Measurements from ENCODE around the gene TPI1. TPM values are rescaled to one million over a fixed set of nuclear protein-coding genes. Genes with fewer than 3 reads are reported as not detected.
A peak's percentile ranks its signal among the peaks of the same experiment; 100 is the strongest.

Gene TPI1
- total and polyA plus RNA-seq, 5 experiments from 2014 or later: 159 to 497 (median 372) TPM

- no peak for ATAC-seq
- Mint-ChIP-seq H3K27me3 (peaks cover 15 to 80% (median 52%) of the 10 kb centered on the region in 5 donors), H3K36me3 (no peaks in the 10 kb centered on the region), H3K9me3 (no peaks in the 10 kb centered on the region), H3K4me3 (peak overlapping the region in 2 of 10 donors; percentile 12 to 34), H3K4me1 (peaks cover 19 to 51% (median 29%) of the 10 kb centered on the region in 4 donors), H3K27ac (peak overlapping the region in 2 of 10 donors; percentile 37 to 65)
- peak in 1 of 10 donors; percentile 60 for DNase-seq
- POLR2A ChIA-PET: no interaction called here
Measured at GRCh38 chr12:6824085-6824775, 43.1 kb upstream of the TPI1 start.

- ATAC-seq (no peak), DNase-seq (peak in 1 of 10 donors; percentile 49)
- Mint-ChIP-seq H3K27me3 (peaks cover 15 to 80% (median 53%) of the 10 kb centered on the region in 5 donors), H3K9me3 (no peaks in the 10 kb centered on the region), H3K36me3 (no peaks in the 10 kb centered on the region), H3K27ac (peak overlapping the region in 2 of 10 donors; percentile 14 to 74), H3K4me1 (peaks cover 19 to 55% (median 31%) of the 10 kb centered on the region in 4 donors), H3K4me3 (no peak overlapping the region)
- POLR2A ChIA-PET: interaction anchor here (1.3 kb wide), 1 partner anchor 71 kb away, joined by 3 read pairs; no protein-coding TSS in a partner anchor
Measured at GRCh38 chr12:6824901-6825381, 42.4 kb upstream of the TPI1 start.

GRCh38 chr12:6825398-6826124, 41.8 kb upstream of the TPI1 start:
- DNase-seq (peak; percentile 59 to 85 (median 76)), ATAC-seq (peak; percentile 45 to 50)
- peaks cover 15 to 78% (median 53%) of the 10 kb centered on the region in 5 donors for H3K27me3 Mint-ChIP-seq
- H3K4me1 Mint-ChIP-seq: peaks cover 19 to 54% (median 30%) of the 10 kb centered on the region in 4 donors
- H3K36me3 Mint-ChIP-seq: no peaks in the 10 kb centered on the region
- no peaks in the 10 kb centered on the region for H3K9me3 Mint-ChIP-seq
- H3K27ac Mint-ChIP-seq: peak overlapping the region in 1 of 10 donors; percentile 74
- POLR2A ChIA-PET: interaction anchor here (0.6 to 1.3 kb wide), 2 partner anchors 17 to 71 kb away, joined by 3 to 6 read pairs; no protein-coding TSS in a partner anchor
- peak overlapping the region in 2 of 10 donors; percentile 10 to 17 for H3K4me3 Mint-ChIP-seq

DNA sequence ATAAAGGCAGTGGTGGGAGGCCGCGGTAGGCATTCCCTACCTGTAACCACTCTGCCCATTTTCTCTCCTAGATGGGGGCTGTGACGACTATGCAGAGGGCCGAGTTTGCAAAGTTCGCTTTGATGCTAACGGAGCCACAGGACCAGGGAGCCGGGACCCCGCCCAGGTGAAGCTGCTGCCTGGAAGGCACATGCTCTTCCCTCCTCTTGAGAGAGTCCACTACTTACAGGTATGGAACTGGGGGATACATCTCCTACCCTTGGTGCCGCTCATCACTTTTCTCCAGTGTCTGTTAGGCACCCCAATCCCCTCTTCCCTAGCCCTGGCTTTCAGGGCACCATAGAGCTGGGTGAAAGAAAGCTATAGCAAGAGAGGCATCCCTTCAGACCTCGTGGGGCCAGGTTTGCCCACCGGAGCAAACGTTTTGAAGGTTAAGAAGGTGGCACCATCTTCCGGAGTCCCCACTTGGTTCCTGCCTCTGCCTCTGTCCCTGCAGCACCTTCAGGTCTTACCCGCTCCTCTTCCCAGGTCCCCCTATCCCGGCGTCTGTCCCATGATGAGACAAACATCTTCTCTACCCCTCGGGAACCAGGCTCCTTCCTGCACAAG, 41.1 kb upstream of the TPI1 start:
- POLR2A ChIA-PET: interaction anchor here (0.5 to 1.3 kb wide), 4 partner anchors 18 to 108 kb away, joined by 3 to 6 read pairs (median 4); partner anchors contain the start of gene MLF2
- Mint-ChIP-seq H3K27ac (peak overlapping the region in 1 of 10 donors; percentile 6), H3K4me3 (peak overlapping the region in 3 of 10 donors; percentile 0 to 31 (median 19)), H3K4me1 (peaks cover 19 to 47% (median 24%) of the 10 kb centered on the region in 4 donors), H3K36me3 (peaks cover 0 to 4% (median 0%) of the 10 kb centered on the region in 3 donors), H3K9me3 (no peaks in the 10 kb centered on the region), H3K27me3 (peaks cover 15 to 72% (median 53%) of the 10 kb centered on the region in 5 donors)
- no peak for ATAC-seq
- DNase-seq: peak in 1 of 10 donors; percentile 59

DNA sequence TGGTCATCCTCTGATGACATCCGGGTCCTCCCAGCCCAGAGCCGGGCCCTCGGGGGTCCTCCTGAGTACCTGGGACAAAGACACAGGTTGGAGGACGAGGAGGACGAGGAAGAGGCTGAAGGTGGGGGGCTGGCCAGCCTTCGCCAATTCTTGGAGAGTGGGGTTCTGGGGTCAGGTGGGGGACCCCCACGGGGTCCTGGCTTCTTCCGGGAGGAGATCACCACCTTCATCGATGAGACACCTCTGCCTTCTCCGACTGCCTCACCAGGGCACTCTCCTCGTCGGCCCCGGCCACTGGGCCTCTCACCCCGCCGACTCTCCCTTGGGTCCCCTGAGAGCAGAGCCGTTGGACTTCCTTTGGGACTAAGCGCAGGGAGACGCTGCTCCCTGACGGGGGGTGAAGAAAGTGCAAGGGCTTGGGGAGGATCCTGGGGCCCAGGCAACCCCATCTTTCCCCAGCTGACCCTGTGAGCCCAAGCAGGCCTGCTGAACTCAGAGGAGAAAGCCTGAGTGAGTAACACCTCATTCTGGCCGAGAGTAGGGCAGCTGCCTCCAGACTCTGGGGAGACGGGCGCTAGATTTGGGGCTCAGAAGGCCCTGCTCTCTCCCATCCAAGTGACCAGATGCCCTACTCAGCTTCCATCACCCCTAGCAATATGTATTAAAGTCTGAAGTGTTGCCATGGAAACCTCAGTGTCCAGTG, 40.4 kb upstream of the TPI1 start:
- ATAC-seq (no peak), DNase-seq (peak in 1 of 10 donors; percentile 64)
- H3K4me1 Mint-ChIP-seq: peaks cover 17 to 42% (median 22%) of the 10 kb centered on the region in 4 donors
- peak overlapping the region in 6 of 10 donors; percentile 6 to 89 (median 46) for H3K27ac Mint-ChIP-seq
- no peaks in the 10 kb centered on the region for H3K9me3 Mint-ChIP-seq
- POLR2A ChIA-PET: interaction anchor here (0.5 to 4.1 kb wide), 4 partner anchors 18 to 109 kb away, joined by 4 to 21 read pairs (median 5); partner anchors contain the start of genes CDCA3, MLF2 and USP5
- H3K27me3 Mint-ChIP-seq: peaks cover 15 to 66% (median 52%) of the 10 kb centered on the region in 5 donors
- peak overlapping the region; percentile 25 to 92 (median 68) for H3K4me3 Mint-ChIP-seq
- H3K36me3 Mint-ChIP-seq: peaks cover 0 to 4% (median 0%) of the 10 kb centered on the region in 3 donors

DNA sequence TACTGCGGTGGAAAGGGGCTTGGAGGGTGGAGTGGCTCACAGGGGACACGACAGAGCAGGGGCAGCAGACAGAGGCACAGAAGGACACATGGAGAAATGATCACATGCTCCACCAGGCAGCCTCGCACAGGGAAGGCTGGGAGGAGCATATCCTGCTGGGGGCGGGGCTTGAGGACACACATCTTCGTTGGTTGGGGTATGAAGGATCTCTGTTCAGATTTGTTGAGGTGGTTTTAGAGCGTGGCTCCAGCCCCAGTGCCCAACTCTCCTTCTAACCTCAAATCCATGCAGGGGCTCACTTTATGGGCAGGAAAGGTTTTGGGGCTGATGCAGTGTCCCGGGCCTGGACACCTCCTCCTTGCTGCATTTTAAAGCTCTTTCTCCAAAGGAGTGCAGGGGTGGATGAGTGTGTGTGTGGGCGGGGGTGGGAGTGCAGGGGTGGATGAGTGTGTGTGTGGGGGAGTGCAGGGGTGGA, 39.9 kb upstream of the TPI1 start:
- Mint-ChIP-seq H3K9me3 (no peaks in the 10 kb centered on the region), H3K27me3 (peaks cover 15 to 60% (median 46%) of the 10 kb centered on the region in 5 donors), H3K4me1 (peaks cover 15 to 36% (median 19%) of the 10 kb centered on the region in 4 donors), H3K36me3 (peaks cover 0 to 4% (median 0%) of the 10 kb centered on the region in 3 donors), H3K27ac (peak overlapping the region in 6 of 10 donors; percentile 6 to 89 (median 46)), H3K4me3 (peak overlapping the region; percentile 25 to 92 (median 68))
- POLR2A ChIA-PET: interaction anchor here (1.0 to 4.1 kb wide), 4 partner anchors 19 to 103 kb away, joined by 4 to 21 read pairs (median 6); partner anchors contain the start of genes CDCA3, COPS7A, MLF2 and USP5
- no peak for ATAC-seq
- DNase-seq: peak in 3 of 10 donors; percentile 24 to 67 (median 34)

GRCh38 chr12:6827982-6828780, 39.1 kb upstream of the TPI1 start, which contains the start of gene P3H3:
Gene P3H3 (plus strand): TSS chr12:6828407. CDS start chr12:6828441, 34 bp downstream.
- Mint-ChIP-seq H3K27ac (peak within 1 kb of the TSS; percentile 15 to 95 (median 80)), H3K36me3 (peaks cover 0 to 4% (median 0%) of the 10 kb centered on the region in 3 donors), H3K27me3 (peaks cover 14 to 53% (median 39%) of the 10 kb centered on the region in 5 donors), H3K4me3 (peak within 1 kb of the TSS; percentile 82 to 95 (median 89)), H3K4me1 (peaks cover 15 to 31% (median 19%) of the 10 kb centered on the region in 4 donors), H3K9me3 (no peaks in the 10 kb centered on the region)
- DNase-seq: peak in 2 of 10 donors; percentile 31 to 39
- peak; percentile 60 to 64 for ATAC-seq
- POLR2A ChIA-PET: interaction anchor here (0.6 to 4.1 kb wide), 14 partner anchors 9 to 198 kb away, joined by 3 to 21 read pairs (median 5); partner anchors contain the start of genes CDCA3, COPS7A, MLF2 and SPSB2

- POLR2A ChIA-PET: interaction anchor here (0.6 to 4.1 kb wide), 14 partner anchors 9 to 198 kb away, joined by 3 to 21 read pairs (median 4); partner anchors contain the start of genes CDCA3, COPS7A, MLF2 and SPSB2
- peak in 7 of 10 donors; percentile 22 to 63 (median 46) for DNase-seq
- Mint-ChIP-seq H3K27me3 (peaks cover 14 to 48% (median 38%) of the 10 kb centered on the region in 5 donors), H3K36me3 (peaks cover 0 to 4% (median 0%) of the 10 kb centered on the region in 3 donors), H3K27ac (peak overlapping the region; percentile 15 to 95 (median 80)), H3K4me3 (peak overlapping the region; percentile 82 to 95 (median 89)), H3K4me1 (peaks cover 15 to 31% (median 19%) of the 10 kb centered on the region in 4 donors), H3K9me3 (no peaks in the 10 kb centered on the region)
- peak; percentile 78 for ATAC-seq
Measured at GRCh38 chr12:6828781-6829535, 38.4 kb upstream of the TPI1 start.

DNA sequence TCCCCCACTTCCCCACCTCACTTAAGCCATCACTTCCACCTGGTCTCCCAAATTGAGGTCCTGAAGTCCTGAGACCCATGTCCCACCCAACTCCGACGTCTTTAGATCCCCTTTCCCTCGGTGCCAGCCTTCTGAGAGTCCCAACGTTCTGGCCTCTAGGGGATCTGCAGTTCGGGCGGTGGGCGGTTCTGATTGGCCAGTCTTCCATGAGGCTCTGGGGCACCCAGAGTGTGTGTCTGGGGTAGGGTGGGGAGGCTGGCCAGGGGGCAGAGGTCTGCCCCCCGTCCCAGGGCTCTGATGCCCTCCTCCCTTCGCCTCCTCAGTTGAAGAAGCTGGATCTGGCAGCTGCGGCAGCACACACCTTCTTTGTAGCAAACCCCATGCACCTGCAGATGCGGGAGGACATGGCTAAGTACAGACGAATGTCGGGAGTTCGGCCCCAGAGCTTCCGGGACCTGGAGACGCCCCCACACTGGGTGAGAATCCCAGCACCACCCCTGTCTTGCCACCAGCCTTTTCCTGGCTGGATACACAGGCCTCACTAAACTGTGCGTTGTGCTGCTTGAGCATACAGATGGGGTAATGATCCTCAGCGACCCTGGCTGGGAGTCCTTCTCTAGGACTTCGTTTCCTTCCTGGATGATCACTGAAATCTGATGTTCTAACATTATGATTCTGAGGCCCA, 37.7 kb upstream of the TPI1 start:
- peak in 1 of 2 donors; percentile 4 for ATAC-seq
- Mint-ChIP-seq H3K9me3 (no peaks in the 10 kb centered on the region), H3K27me3 (peaks cover 13 to 43% (median 33%) of the 10 kb centered on the region in 5 donors), H3K27ac (peak overlapping the region in 6 of 10 donors; percentile 59 to 95 (median 84)), H3K36me3 (peaks cover 0 to 6% (median 0%) of the 10 kb centered on the region in 3 donors), H3K4me1 (peaks cover 15 to 31% (median 19%) of the 10 kb centered on the region in 4 donors), H3K4me3 (peak overlapping the region; percentile 82 to 95 (median 89))
- POLR2A ChIA-PET: interaction anchor here (1.2 to 4.1 kb wide), 8 partner anchors 8 to 105 kb away, joined by 3 to 21 read pairs (median 6); partner anchors contain the start of genes CDCA3, COPS7A, MLF2 and SPSB2
- DNase-seq: no peak

All from naive thymus-derived CD8-positive, alpha-beta T cell (primary cell).